Large intestine (tissue), 3 donors: Measurements from ENCODE around the gene KDM8. TPM values are rescaled to one million over a fixed set of nuclear protein-coding genes. Genes with fewer than 3 reads are reported as not detected.
A peak's percentile ranks its signal among the peaks of the same experiment; 100 is the strongest.

Experiments
- DNase-seq, 2 donors: peaks; one replicate each; pipeline versions ENCODE4 v3.0.0 to v3.0.0-alpha.2; 2013
- H3K27ac ChIP-seq: one replicate; pipeline ENCODE4 v1.5.1; 2013; ENCODE audit warnings: low read length
- H3K27me3 ChIP-seq: 2 replicates; pipeline ENCODE4 v1.6.1; 2013; ENCODE audit warnings: low read length; ENCODE audit not compliant: control insufficient read depth, insufficient read depth
- H3K36me3 ChIP-seq: 2 replicates; pipeline ENCODE4 v1.6.1; 2013; ENCODE audit warnings: low read length; ENCODE audit not compliant: control insufficient read depth, insufficient read depth
- H3K4me1 ChIP-seq: one replicate; pipeline ENCODE4 v1.6.1; 2013; ENCODE audit warnings: low read length; ENCODE audit not compliant: control insufficient read depth, insufficient read depth
- H3K4me3 ChIP-seq: one replicate; pipeline ENCODE4 v1.5.1; 2013; ENCODE audit warnings: low read length
- H3K9me3 ChIP-seq: one replicate; pipeline ENCODE4 v1.6.1; 2013; ENCODE audit warnings: mild to moderate bottlenecking, low read depth, low read length, moderate library complexity; ENCODE audit not compliant: control insufficient read depth
- WGBS: methylation state at CpG from one replicate; pipeline ENCODE4 v1.1.5; 2013; ENCODE audit warnings: low lambda C conversion rate; ENCODE audit not compliant: insufficient coverage; 5-methylcytosine and 5-hydroxymethylcytosine counted together
- polyA plus RNA-seq: library from polyadenylated mRNA; unstranded; fragments of 120-200 nt; gene quantifications from one replicate; pipeline ENCODE4 v1.2.1, GENCODE V29; 2013

The KDM8 gene
- polyA plus RNA-seq, 1 donor, result 32.1 TPM

- H3K36me3 ChIP-seq, result no peaks in the 10 kb centered on the region
- no CpG with 5 or more reads among the region's 8 CpGs for WGBS
- H3K4me1 ChIP-seq, result peaks cover 5% of the 10 kb centered on the region
- H3K4me3 ChIP-seq, result no peak overlapping the region
- DNase-seq, result peak in 1 of 2 donors; percentile 20
- H3K9me3 ChIP-seq, result no peaks in the 10 kb centered on the region
- no peaks in the 10 kb centered on the region for H3K27me3 ChIP-seq
- no peak overlapping the region for H3K27ac ChIP-seq
Measured at GRCh38 chr16:27174007-27174406, 29.3 kb upstream of the KDM8 start.

- Histone ChIP-seq H3K36me3 (no peaks in the 10 kb centered on the region), H3K27ac (no peak overlapping the region), H3K9me3 (no peaks in the 10 kb centered on the region), H3K4me3 (no peak overlapping the region), H3K27me3 (no peaks in the 10 kb centered on the region), H3K4me1 (peaks cover 5% of the 10 kb centered on the region)
- 50% methylated on average over 1 of the region's 6 CpGs for WGBS
- DNase-seq, result peak; percentile 59 to 74
Measured at GRCh38 chr16:27174798-27175197, 28.5 kb upstream of the KDM8 start.

GRCh38 chr16:27175888-27176287 is 27.4 kb upstream of the KDM8 start:
- no peaks in the 10 kb centered on the region for H3K36me3 ChIP-seq
- H3K4me3 ChIP-seq, result no peak overlapping the region
- H3K9me3 ChIP-seq, result no peaks in the 10 kb centered on the region
- DNase-seq, result no peak
- WGBS, result no CpG with 5 or more reads among the region's 8 CpGs
- H3K27ac ChIP-seq, result no peak overlapping the region
- no peaks in the 10 kb centered on the region for H3K27me3 ChIP-seq
- H3K4me1 ChIP-seq, result peaks cover 5% of the 10 kb centered on the region

- Histone ChIP-seq H3K9me3 (no peaks in the 10 kb centered on the region), H3K27ac (no peak overlapping the region), H3K4me1 (peaks cover 5% of the 10 kb centered on the region), H3K4me3 (no peak overlapping the region), H3K27me3 (no peaks in the 10 kb centered on the region), H3K36me3 (no peaks in the 10 kb centered on the region)
- DNase-seq, result no peak
- WGBS, result 89% methylated on average over 6 of the region's 13 CpGs
Measured at GRCh38 chr16:27177031-27177774, 26.1 kb upstream of the KDM8 start.

GRCh38 chr16:27179500-27180072 is 23.7 kb upstream of the KDM8 start:
- Histone ChIP-seq H3K27me3 (no peaks in the 10 kb centered on the region), H3K4me3 (no peak overlapping the region), H3K4me1 (peaks cover under 1% of the 10 kb centered on the region), H3K36me3 (no peaks in the 10 kb centered on the region), H3K9me3 (no peaks in the 10 kb centered on the region), H3K27ac (no peak overlapping the region)
- WGBS, result no CpG with 5 or more reads among the region's 13 CpGs
- DNase-seq, result peak; percentile 75 to 77

GRCh38 chr16:27181019-27181790 is 22.1 kb upstream of the KDM8 start:
- Histone ChIP-seq H3K4me1 (no peaks in the 10 kb centered on the region), H3K27ac (no peak overlapping the region), H3K9me3 (no peaks in the 10 kb centered on the region), H3K4me3 (no peak overlapping the region), H3K27me3 (no peaks in the 10 kb centered on the region), H3K36me3 (no peaks in the 10 kb centered on the region)
- no peak for DNase-seq
- WGBS, result no CpG with 5 or more reads among the region's 8 CpGs

GRCh38 chr16:27182906-27183405 is 20.4 kb upstream of the KDM8 start:
- WGBS, result no CpG with 5 or more reads among the region's 7 CpGs
- DNase-seq, result no peak
- H3K4me3 ChIP-seq, result no peak overlapping the region

GRCh38 chr16:27185776-27186130 is 17.6 kb upstream of the KDM8 start:
- Histone ChIP-seq H3K9me3 (no peaks in the 10 kb centered on the region), H3K27me3 (no peaks in the 10 kb centered on the region), H3K4me1 (no peaks in the 10 kb centered on the region), H3K4me3 (no peak overlapping the region), H3K27ac (no peak overlapping the region), H3K36me3 (no peaks in the 10 kb centered on the region)
- WGBS, result 80% methylated on average over 1 of the region's 1 CpG
- DNase-seq, result no peak

More at GRCh38 chr16:27182906-27183405, 20.4 kb upstream of the KDM8 start:
- H3K9me3 ChIP-seq, result no peaks in the 10 kb centered on the region
- no peaks in the 10 kb centered on the region for H3K36me3 ChIP-seq
- no peak overlapping the region for H3K27ac ChIP-seq
- no peaks in the 10 kb centered on the region for H3K27me3 ChIP-seq
- H3K4me1 ChIP-seq, result no peaks in the 10 kb centered on the region

GRCh38 chr16:27188633-27189032 is 14.7 kb upstream of the KDM8 start:
- no CpG with 5 or more reads among the region's 2 CpGs for WGBS
- H3K27ac ChIP-seq, result no peak overlapping the region

GRCh38 chr16:27189335-27189972 is 13.9 kb upstream of the KDM8 start:
- H3K36me3 ChIP-seq, result no peaks in the 10 kb centered on the region
- no peaks in the 10 kb centered on the region for H3K4me1 ChIP-seq
- DNase-seq, result peak in 1 of 2 donors; percentile 37
- WGBS, result no CpG with 5 or more reads among the region's 13 CpGs
- no peak overlapping the region for H3K27ac ChIP-seq
- no peaks in the 10 kb centered on the region for H3K9me3 ChIP-seq
- H3K27me3 ChIP-seq, result no peaks in the 10 kb centered on the region
- no peak overlapping the region for H3K4me3 ChIP-seq

More at GRCh38 chr16:27188633-27189032, 14.7 kb upstream of the KDM8 start:
- Histone ChIP-seq H3K27me3 (no peaks in the 10 kb centered on the region), H3K4me1 (no peaks in the 10 kb centered on the region), H3K36me3 (no peaks in the 10 kb centered on the region), H3K4me3 (no peak overlapping the region), H3K9me3 (no peaks in the 10 kb centered on the region)
- no peak for DNase-seq
